ENCODE measurements around the gene HELB. TPM values are rescaled to one million over a fixed set of nuclear protein-coding genes. Genes with fewer than 3 reads are reported as not detected.

Gene HELB
- total RNA-seq (2014; rRNA removed; shearing (Covaris generic)) = 5.2 and 6.6 TPM in 2 replicates

DNA sequence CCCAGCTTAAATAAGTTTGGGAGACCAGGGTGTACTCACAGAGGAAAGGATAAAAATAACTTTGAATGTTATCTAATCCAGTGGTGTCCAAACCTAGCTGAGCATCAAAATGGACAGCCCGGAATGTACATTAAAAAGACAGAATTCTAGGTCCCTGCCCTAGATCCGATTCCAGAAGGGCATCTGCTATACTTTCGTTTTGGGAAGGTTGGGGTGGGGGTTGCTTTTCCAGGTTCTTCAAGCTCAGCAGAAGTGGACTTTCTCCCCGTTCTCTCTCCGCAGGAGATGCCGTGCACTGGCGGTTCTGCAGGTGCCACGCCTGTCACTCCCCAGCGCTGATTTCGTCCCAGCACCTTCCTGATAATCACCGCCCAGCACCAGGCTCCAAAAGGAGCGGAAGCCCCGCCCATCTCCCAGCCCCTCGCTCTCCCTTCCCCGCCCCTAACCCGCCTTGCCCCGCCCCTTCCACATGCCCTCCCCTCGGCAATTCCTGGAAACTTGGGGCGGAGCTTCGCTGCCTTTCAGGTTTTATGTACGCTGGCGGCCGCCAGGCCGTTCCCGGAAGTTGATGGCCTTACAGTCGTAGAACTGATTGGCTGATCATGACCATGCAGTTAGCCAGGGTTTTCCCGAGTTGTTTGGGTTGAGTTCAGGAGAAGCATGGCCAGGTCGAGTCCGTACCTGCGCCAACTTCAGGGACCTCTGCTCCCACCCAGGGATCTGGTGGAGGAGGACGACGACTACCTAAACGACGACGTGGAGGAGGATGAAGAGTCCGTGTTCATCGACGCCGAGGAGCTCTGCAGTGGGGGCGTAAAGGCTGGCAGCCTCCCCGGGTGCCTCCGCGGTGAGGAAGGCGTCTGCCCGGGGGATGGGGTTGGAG, at the start of gene HELB:
TSS of gene HELB (plus strand) at position 550 of the 883 bp plus-strand sequence. CDS start at position 661, 111 bp downstream.
- peak; percentile 67 for DNase-seq (ENCODE audit: low spot score)
- in situ Hi-C loops (cut with HindIII; ENCODE audit: low sequenced_read_pairs) = no loop called here

DNA sequence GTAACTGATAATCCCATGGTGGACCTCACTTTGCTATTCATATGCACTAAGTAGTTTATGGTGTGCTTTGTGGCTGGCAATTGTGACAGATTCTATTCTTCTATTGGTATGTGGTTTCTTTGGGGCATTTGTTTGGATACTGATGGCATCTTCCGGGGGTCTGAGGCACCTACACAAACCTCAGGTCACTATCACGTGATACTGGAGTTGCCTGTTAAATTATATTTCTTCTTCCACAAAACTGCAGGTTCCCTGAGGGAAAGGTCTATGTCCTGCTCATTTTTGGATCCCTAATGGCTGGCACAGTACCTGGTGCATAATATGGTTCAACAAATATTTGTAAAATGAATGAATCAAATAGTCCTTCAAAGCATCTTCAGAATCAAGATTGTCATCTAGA, 49.5 kb upstream of the HELB start:
- in situ Hi-C loops (cut with HindIII; ENCODE audit: low sequenced_read_pairs) = no loop called here
- no peak for DNase-seq (ENCODE audit: low spot score)

DNA sequence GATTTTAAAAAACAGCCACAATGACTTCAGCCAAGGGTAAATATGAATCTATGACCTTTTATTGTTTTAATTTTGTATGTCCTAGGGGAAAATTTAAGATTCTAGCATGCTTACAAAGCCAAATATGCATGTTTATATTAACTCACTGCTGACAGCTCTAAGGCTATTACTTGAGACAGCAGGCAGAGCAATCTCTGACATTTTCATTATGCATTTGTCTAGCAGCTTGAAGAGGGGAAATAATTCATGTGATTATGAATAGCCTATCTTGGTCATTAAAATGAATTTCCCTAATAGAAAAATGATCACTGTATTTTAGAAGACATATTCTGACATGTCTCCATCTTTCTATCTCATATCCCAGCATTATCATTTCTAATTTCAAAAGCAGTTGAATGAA, 46.6 kb upstream of the HELB start:
- in situ Hi-C loops (cut with HindIII; ENCODE audit: low sequenced_read_pairs) = no loop called here
- DNase-seq (ENCODE audit: low spot score) = no peak

DNA sequence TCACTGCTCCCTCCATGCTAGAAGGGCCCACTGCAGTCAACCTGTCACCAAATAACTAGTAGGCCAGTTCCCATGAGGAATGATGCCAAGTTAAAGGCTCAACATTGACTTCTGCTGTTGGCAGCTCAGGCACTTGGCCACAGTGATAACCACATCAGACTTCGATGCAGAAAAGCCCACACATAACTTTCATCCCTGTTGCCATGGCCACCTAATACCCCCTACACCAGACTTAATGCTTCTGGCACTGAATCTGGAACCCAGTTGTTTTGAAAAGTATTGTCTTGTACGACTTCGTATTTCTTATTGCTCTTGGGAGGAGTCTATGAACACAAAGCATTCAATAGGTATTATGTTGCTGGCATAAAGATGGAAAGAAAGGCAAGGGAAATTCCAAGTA, 44.3 kb upstream of the HELB start:
- DNase-seq (ENCODE audit: low spot score) = no peak
- in situ Hi-C loops (cut with HindIII; ENCODE audit: low sequenced_read_pairs) = no loop called here

DNA sequence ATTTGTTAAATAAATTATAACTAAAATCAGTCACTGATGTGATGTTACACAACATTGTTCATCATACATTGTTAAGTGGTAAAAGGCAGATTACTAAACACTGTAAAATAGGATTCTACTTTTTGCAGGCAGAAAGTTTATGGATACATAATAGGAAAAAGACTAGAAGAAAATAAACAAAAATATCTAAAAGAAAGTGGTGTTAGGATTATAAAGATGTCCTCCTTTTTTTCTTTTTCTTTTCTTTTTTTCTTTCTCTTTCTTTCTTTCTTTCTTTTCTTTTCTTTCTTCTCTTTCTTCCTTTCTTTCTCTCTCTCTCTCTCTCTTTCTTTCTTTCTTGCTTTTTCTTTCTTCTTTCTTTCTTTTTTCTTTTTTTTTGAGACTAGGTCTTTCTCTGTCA, 39.6 kb upstream of the HELB start:
- in situ Hi-C loops (cut with HindIII; ENCODE audit: low sequenced_read_pairs) = no loop called here
- no peak for DNase-seq (ENCODE audit: low spot score)

DNA sequence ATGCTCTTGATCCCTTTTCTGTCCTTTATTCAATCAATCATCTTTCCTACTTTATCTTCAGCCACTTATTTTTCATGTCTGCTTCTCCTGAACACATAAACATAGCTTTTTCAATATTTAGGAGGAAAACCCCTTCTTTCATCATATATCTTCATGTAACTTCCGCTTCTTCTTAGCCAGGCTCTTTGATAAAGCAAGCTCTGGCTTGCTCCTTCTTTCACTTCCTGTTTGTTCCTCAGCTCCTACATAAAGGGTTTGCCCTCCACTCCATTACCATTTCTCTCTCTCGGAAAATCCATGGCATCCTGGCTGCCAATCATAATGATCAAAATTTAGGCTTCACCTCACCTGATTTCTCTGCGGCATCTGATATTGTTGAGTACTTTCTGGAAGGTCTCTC, 33.7 kb upstream of the HELB start:
- in situ Hi-C loops (cut with HindIII; ENCODE audit: low sequenced_read_pairs) = no loop called here
- DNase-seq (ENCODE audit: low spot score) = no peak

DNA sequence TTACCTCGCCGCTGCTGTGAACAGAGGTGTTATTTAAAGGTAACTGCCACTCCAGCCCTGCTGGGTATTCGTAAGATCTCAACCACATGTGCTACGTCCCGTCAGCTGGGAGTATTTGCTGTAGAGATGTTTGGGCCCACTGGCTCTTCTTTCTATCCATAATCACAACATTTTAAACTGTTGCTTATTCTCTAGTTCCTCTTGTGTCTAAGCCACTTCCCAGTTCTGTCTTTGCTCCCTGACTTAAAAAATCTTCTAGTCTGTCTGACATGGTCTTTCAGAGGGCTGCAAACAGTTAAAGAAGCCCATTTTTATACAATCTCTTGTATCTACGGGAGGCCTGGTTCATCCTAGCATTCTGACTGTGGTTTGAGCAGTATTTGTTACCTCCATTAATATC, 33.2 kb upstream of the HELB start:
- no peak for DNase-seq (ENCODE audit: low spot score)
- in situ Hi-C loops (cut with HindIII; ENCODE audit: low sequenced_read_pairs) = no loop called here

DNA sequence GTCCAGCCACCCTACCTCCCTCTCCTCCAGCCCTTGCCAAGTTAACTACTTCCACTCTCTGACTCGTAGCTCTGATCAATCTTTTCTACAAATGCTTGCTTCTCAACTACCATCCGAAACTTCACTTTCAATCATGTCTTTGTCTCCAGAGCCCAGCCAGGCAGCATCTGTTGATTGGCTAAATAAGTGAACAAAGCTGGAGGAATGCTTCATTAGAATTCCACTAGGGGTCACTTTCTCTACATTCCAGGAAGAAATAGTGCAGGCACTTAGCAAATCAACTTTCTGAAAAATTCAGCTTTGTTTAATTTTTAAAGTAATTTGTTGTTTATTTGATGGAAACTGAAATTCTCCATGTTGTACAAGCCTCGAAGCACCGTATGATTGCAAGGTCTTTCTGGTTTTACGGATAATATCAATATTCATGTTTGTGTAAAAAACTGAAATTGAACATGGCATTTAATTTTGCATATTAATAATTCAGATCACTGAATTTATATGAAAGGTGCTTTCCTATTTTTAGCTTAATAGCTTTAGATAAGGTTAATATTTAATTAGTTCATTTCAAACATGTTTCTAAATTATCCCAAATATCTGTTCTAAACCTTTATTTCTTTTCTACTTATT, 32.4 kb upstream of the HELB start:
- peak; percentile 30 for DNase-seq (ENCODE audit: low spot score)

DNA sequence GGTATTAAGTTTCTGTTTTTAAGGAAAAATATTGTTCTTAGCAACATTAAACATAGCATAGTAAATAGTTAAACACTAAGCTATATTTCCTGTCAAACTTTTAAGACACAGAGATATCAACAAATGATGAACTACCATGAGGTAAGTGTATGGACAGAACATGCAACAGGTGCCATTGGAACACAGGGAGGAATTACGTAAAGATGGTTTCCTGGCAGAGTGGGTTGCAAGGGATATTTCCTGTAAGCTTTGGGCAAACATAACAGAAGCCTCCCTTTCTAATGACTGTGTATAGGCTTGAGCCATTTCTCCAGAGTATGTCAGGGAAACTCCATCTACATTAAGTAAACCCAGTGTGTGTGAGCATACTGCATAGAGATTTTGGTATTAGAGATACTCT, 31.7 kb upstream of the HELB start:
- in situ Hi-C loops (cut with HindIII; ENCODE audit: low sequenced_read_pairs) = no loop called here
- DNase-seq (ENCODE audit: low spot score) = no peak

More for the DNA sequence above, 32.4 kb upstream of the HELB start:
- in situ Hi-C loops (cut with HindIII; ENCODE audit: low sequenced_read_pairs) = no loop called here

DNA sequence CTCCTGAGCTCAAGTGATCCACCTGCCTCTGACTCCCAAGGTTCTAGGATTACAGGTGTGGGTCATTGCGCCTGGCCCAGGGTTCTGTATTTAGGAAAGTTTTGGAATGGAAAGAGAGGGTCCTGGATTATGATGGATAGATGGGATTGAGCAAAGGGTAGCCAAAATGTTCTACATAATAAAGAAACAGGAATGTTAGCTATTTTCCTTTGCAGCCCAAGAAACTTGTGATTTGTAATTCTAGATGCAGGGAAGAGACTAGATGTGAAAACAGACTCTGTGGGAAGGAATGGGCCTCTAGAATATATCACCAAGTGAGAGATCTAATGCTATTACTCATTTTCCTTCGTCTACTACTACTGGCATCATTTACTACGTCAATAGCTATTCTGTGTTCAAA, 29.6 kb upstream of the HELB start:
- in situ Hi-C loops (cut with HindIII; ENCODE audit: low sequenced_read_pairs) = no loop called here
- DNase-seq (ENCODE audit: low spot score) = no peak

DNA sequence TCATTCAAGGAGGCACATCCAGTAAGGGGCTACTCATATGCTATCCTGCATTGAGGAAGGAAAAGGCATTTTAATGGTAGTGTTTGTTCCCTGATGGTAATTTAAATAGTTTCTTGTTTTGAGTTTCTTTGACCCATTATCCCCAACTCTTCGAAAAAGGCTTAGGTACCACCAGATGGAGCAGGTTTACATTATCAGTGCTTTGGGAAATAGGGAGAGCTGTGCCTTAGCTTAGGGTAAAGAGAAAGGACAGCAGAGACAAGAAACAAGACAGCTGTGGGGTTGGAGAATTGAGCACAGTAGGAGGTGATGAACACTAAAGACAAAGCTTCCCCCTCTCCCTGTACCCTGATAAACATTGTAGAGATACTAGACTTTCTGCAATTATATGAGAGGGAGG, 29.1 kb upstream of the HELB start:
- DNase-seq (ENCODE audit: low spot score) = no peak
- in situ Hi-C loops (cut with HindIII; ENCODE audit: low sequenced_read_pairs) = no loop called here

DNA sequence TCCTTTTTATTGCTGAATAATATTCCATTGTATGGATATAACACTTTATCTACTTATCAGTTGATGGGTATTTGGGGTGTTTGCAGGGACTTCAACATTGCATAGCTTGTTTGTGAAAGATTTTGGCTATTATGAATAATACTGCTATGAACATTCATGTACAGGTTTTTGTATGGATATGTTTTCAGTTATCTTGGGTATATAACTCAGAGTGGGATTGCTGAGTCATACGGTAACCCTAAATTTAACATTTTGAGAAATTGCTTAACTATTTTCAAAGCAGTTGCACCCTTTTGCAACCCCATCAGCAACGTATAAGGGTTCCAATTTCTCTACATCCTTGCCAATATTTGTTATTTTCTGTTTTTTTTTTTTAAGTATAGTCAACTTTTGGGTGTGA, 27.3 kb upstream of the HELB start:
- DNase-seq (ENCODE audit: low spot score) = no peak
- in situ Hi-C loops (cut with HindIII; ENCODE audit: low sequenced_read_pairs) = no loop called here

DNA sequence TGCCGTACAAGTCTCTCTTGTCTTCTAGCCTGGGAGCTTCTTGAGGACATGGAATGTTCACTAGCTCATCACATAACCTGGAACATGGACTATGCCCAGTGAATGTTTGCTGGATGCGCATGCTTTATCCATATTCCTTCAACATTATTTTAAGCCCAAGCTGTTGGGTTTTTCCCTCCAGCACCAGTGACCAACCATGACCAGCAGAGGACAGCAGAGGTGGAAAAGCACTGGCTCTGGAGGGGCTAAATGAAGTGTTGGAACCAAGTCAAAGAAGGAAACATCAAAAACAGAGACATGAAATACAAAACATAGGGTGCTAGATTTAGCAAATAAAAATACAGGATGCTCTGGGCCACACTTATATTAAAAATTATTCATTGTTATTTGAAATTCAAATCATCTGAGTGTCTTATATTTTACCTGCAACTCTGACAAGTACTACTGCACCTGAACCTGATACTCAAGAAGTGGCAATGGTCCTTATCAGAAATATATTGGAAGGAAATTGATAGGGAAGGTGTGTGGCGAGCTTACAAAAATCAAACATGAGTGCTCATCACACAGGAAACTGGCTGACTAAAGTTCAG, 23.1 kb upstream of the HELB start:
- no peak for DNase-seq (ENCODE audit: low spot score)
- in situ Hi-C loops (cut with HindIII; ENCODE audit: low sequenced_read_pairs) = no loop called here

DNA sequence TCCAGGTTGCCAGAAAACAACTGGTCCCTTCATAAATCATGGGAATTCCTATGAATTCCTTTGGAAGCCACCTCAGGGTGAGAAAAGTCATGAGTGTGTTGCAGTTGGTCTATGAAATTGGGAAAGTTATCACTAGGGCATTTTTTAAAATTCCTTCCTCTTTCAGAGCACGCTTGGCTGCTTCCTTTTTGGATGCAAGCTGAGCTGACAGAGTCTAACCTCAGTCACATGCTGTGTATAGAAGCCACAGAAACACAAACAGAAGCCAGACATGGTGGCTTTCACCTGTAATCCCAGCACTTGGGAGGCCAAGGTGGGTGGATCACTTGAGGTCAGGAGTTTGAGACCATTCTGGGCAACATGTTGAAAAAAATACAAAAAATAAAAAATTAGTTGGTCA, 21.7 kb upstream of the HELB start:
- in situ Hi-C loops (cut with HindIII; ENCODE audit: low sequenced_read_pairs) = no loop called here
- DNase-seq (ENCODE audit: low spot score) = no peak

DNA sequence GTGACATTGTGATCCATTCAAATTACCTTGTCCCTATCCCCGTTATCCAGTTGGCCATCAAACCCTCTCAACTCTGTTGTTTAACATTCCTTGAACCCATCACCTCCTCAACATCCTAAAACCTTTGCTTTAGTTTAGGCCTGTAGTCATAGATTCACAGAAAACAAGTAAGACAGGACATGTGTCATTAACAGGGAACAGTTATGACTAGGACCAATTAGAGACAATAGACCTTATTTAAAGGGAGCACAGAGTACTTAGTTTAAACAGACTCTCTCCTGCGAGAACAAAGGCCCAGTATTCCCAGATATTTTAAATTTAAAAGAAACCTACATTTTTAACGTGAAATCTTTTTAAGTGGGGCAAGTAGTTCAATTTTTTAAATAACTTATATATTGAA, 20.0 kb upstream of the HELB start:
- DNase-seq (ENCODE audit: low spot score) = no peak
- in situ Hi-C loops (cut with HindIII; ENCODE audit: low sequenced_read_pairs) = no loop called here

DNA sequence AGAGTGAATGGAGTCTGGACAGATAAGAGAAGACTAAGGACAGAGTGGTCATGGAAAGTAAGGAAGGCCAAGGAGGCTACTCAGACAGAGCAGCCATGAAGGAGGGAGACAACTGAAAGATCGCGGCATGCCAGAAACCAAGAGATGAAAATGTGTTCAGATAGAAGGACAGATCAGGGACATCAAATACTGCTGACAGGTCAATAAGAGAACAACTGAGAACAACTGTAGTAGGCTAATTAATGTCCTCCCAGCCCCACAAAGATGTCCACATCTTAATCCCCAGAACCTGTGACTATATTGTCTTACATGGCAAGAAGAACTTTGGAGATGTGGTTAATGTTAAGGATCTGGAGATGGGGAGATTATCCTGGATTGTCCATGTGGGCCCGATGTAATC, 15.0 kb upstream of the HELB start:
- in situ Hi-C loops (cut with HindIII; ENCODE audit: low sequenced_read_pairs) = no loop called here

DNA sequence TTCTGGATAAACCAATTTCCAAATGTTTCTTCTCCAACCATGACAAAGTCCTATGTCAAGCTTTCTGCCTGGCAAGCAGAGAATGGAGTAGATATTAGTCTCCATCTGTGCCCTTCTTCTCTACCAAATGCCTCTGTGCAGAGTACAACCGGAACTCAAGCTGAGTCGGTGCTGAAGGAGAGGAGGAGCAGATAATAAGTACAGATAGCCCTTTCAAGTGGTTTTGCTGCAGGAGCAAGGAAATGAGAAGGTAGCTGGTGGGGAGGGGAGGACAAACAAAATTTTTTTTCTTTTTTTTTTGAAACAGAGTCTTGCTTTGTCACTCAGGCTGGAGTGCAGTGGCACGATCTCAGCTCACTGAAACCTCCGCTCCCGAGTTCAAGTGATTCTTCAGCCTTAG, 14.2 kb upstream of the HELB start:
- in situ Hi-C loops (cut with HindIII; ENCODE audit: low sequenced_read_pairs) = no loop called here
- DNase-seq (ENCODE audit: low spot score) = no peak

More for the DNA sequence above, 15.0 kb upstream of the HELB start:
- no peak for DNase-seq (ENCODE audit: low spot score)

DNA sequence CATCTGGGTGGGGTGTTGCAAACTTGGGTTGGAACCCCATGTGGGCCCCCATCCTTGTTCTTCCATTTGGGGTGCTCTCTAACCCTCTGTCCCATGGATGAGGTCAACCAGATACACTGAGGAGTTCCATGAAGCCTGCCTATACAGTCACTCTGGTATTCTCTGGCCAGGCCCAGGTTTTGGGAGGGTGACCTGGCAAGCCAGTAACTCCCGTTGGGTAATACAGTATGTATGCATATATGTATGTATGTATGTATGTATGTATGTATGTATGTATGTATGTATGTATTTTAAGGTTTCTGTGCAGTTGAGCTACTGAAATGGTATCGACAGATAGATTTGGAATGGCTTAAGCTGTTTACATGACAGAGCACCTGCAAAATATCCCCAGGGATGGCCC, 12.8 kb upstream of the HELB start:
- in situ Hi-C loops (cut with HindIII; ENCODE audit: low sequenced_read_pairs) = no loop called here
- DNase-seq (ENCODE audit: low spot score) = no peak

DNA sequence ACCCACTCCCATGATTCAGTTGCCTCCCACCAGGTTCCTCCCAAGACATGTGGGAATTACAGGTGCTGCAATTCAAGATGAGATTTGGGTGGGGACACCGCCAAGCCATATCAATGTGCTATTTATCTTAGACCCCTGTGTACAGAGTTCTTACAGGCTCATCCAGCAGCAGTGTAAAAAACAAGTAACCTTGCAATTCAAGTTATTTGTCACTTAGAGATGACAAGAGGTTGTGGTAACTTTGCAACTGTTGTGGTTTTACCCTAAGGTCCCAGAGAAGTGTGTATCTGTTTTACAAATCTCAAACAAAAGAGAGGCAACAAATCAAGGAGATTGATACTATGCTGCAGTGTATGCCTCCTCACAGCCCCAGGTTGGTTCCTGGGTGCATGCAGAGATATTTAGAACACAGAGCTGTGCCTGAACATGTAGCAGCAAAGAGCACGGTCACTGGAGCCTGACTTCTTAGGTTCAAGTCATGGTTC, 11.5 kb upstream of the HELB start:
- in situ Hi-C loops (cut with HindIII; ENCODE audit: low sequenced_read_pairs) = no loop called here
- no peak for DNase-seq (ENCODE audit: low spot score)

DNA sequence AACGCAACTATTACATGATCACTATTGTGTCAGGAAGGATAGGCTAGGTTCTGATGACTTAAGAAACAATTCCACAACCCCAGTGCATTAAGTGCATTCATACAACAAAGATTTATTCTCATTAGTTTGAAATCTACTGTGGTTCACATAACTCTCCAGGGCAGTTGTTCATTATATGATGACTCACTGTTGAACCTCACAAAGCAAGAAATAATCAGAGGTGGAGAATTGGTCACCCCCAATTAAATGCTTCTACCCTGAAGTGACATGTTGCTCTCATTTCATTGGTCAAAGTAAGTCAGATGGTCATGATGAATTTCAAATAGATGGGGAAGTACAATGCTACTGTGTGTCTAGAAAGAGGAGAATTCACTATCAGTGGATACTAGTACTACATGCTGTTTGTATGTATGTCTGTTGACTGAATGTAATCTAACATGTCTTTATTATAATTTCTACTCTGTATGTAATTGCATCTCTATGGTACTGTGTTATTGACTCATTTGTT, 6.1 kb upstream of the HELB start:
- DNase-seq (ENCODE audit: low spot score) = no peak
- in situ Hi-C loops (cut with HindIII; ENCODE audit: low sequenced_read_pairs) = no loop called here

Measured in G401 (cell line).